Ascending aorta (tissue), 2 donors: Measurements from ENCODE around the gene C5orf46. TPM values are rescaled to one million over a fixed set of nuclear protein-coding genes. Genes with fewer than 3 reads are reported as not detected.

Experiments used
- DNase-seq, 2 donors: peaks; one replicate each; pipeline ENCODE4 v3.0.0-alpha.2; 2019; ENCODE audit warnings: low spot score in 2 of 2
- H3K27ac ChIP-seq, 2 donors: fragments of 200-600 bp; sonication (generic); one replicate each; pipeline ENCODE4 v1.5.1; 2016 to 2017; ENCODE audit warnings: mild to moderate bottlenecking in 1 of 2
- H3K27me3 ChIP-seq: fragments of 200-600 bp; sonication (generic); one replicate; pipeline ENCODE4 v1.5.1; 2017
- H3K36me3 ChIP-seq, 2 donors: fragments of 200-600 bp; sonication (generic); one replicate each; pipeline ENCODE4 v1.5.1; 2016
- H3K4me1 ChIP-seq, 2 donors: fragments of 200-600 bp; sonication (generic); one replicate each; pipeline ENCODE4 v1.5.1; 2016 to 2017; ENCODE audit warnings: mild to moderate bottlenecking in 1 of 2
- H3K4me3 ChIP-seq, 2 donors: fragments of 200-600 bp; sonication (generic); one replicate each; pipeline ENCODE4 v1.5.1; 2016 to 2017; ENCODE audit warnings: mild to moderate bottlenecking in 1 of 2
- H3K9me3 ChIP-seq, 2 donors: fragments of 200-600 bp; sonication (generic); one replicate each; pipeline ENCODE4 v1.5.1; 2016
- intact Hi-C: fragments of 100-400 bp; cut with DNase I; formaldehyde crosslinking; loops from one replicate; pipeline ENCODE4 v1.15.1; 2023
- total RNA-seq: library from RNA; depleted of rRNA; stranded (reverse); fragments of >200 nt; gene quantifications from one replicate; pipeline ENCODE4 v1.1.0, GENCODE V29; 2016
- TF ChIP-seq, protein P1 (sequence below), 3 experiments: fragments of 200-600 bp in 2 of 3; fragments of 450-650 bp in 1 of 3; sonication (generic) in 2 of 3; IDR thresholded peaks; one replicate each; pipeline ENCODE4 v1.5.1; 2016 to 2019; ENCODE audit warnings: antibody characterized with exemption in 3 of 3, mild to moderate bottlenecking in 1 of 3, moderate library complexity in 1 of 3

C5orf46 gene
- total RNA-seq, 1 donor from 2014 or later: 62.8 TPM

GRCh38 chr5:147856801-147857200 is 49.5 kb downstream of the C5orf46 start:
- Histone ChIP-seq H3K4me3 (no peak overlapping the region), H3K9me3 (no peaks in the 10 kb centered on the region), H3K36me3 (no peaks in the 10 kb centered on the region), H3K27me3 (no peaks in the 10 kb centered on the region), H3K27ac (no peak overlapping the region), H3K4me1 (peaks cover 0 to 3% of the 10 kb centered on the region in 2 donors)
- intact Hi-C loops: no loop called here
- no peak for DNase-seq
- TF ChIP-seq, protein P1, sequence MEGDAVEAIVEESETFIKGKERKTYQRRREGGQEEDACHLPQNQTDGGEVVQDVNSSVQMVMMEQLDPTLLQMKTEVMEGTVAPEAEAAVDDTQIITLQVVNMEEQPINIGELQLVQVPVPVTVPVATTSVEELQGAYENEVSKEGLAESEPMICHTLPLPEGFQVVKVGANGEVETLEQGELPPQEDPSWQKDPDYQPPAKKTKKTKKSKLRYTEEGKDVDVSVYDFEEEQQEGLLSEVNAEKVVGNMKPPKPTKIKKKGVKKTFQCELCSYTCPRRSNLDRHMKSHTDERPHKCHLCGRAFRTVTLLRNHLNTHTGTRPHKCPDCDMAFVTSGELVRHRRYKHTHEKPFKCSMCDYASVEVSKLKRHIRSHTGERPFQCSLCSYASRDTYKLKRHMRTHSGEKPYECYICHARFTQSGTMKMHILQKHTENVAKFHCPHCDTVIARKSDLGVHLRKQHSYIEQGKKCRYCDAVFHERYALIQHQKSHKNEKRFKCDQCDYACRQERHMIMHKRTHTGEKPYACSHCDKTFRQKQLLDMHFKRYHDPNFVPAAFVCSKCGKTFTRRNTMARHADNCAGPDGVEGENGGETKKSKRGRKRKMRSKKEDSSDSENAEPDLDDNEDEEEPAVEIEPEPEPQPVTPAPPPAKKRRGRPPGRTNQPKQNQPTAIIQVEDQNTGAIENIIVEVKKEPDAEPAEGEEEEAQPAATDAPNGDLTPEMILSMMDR (IDR thresholded peaks at IDR 0.05): no peak

DNA sequence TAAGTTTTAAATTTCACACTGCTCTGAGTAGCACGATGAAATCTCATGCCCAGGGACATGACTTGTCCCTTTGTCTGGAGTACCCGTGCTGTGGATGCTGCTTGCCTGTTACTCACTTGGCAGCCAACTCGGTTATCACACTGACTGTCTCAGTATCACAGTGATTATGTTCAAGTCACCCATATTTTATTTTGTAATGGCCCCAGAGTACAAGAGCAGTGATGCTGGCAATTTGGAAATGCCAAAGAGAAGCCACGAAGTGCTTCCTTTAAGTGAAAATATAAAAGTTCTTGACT is 50.6 kb downstream of the C5orf46 start:
- Histone ChIP-seq H3K9me3 (no peaks in the 10 kb centered on the region), H3K4me3 (no peak overlapping the region), H3K36me3 (no peaks in the 10 kb centered on the region), H3K4me1 (peaks cover 0 to 3% of the 10 kb centered on the region in 2 donors), H3K27ac (no peak overlapping the region), H3K27me3 (no peaks in the 10 kb centered on the region)
- intact Hi-C loops: no loop called here
- TF ChIP-seq, protein P1 (IDR thresholded peaks at IDR 0.05): no peak
- no peak for DNase-seq

DNA sequence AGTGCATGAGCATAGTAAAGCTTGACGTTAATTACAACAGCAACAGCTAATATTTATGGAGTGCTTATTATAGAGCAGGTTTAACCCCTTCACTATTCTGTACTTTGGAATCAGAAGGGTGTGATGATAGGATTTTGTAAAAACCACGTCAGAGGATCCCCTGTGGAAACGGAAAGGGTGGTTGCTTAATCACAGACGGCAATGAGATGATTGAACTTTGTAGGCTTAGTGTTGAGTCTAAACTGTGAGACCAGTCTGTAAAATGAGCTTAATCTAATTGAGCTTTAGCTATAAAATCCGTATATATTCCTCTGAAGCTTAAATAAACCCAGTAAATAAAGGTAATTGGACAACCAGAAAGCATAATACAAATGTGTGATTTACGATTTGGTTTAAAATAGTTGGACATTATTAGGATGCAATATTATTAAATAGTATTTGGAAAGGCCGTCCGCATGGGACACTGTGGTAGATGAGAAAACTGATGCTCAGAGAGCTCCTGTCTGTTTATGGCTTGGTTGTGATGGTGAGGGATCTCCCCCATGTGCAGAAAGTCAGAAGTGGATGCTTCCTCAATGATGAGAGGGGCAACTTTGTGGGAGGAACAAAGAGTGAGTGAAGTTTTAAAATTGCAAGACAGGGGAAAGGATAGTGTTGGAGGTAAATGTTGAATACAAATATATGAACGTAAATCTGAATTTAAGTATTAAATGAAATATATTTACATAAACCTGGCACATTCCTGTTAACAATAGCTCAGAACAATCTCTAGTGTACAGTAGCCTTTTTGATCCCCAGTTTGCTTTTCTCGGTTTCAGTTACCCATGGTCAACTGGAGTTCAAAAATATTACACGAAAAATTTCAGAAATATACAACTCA is 51.2 kb downstream of the C5orf46 start:
- no peak for DNase-seq
- Histone ChIP-seq H3K27me3 (no peaks in the 10 kb centered on the region), H3K4me3 (no peak overlapping the region), H3K27ac (no peak overlapping the region), H3K9me3 (no peaks in the 10 kb centered on the region), H3K36me3 (no peaks in the 10 kb centered on the region), H3K4me1 (peaks cover 0 to 3% of the 10 kb centered on the region in 2 donors)
- intact Hi-C loops: no loop called here
- TF ChIP-seq, protein P1 (IDR thresholded peaks at IDR 0.05): no peak

GRCh38 chr5:147854331-147854730 is 52.0 kb downstream of the C5orf46 start:
- H3K4me1 ChIP-seq: peaks cover 0 to 3% of the 10 kb centered on the region in 2 donors
- no peak overlapping the region for H3K4me3 ChIP-seq
- H3K9me3 ChIP-seq: no peaks in the 10 kb centered on the region
- H3K27me3 ChIP-seq: no peaks in the 10 kb centered on the region
- intact Hi-C loops: no loop called here
- DNase-seq: no peak
- TF ChIP-seq, protein P1 (IDR thresholded peaks at IDR 0.05): no peak
- H3K27ac ChIP-seq: no peak overlapping the region
- H3K36me3 ChIP-seq: no peaks in the 10 kb centered on the region

GRCh38 chr5:147853372-147853987 is 52.9 kb downstream of the C5orf46 start:
- no peaks in the 10 kb centered on the region for H3K27me3 ChIP-seq
- TF ChIP-seq, protein P1 (IDR thresholded peaks at IDR 0.05): no peak
- peaks cover 0 to 3% of the 10 kb centered on the region in 2 donors for H3K4me1 ChIP-seq
- H3K9me3 ChIP-seq: no peaks in the 10 kb centered on the region
- H3K36me3 ChIP-seq: no peaks in the 10 kb centered on the region
- no peak for DNase-seq
- no peak overlapping the region for H3K27ac ChIP-seq
- no peak overlapping the region for H3K4me3 ChIP-seq
- intact Hi-C loops: no loop called here
